HG03457 (cell line): ENCODE results near the gene CDHR5.

Experiments used
- ATAC-seq: cut with Tn5 transposase; IDR thresholded peaks from one replicate; pipeline ENCODE4 v1.9.1; 2021; ENCODE audit warnings: moderate number of reproducible peaks; ENCODE audit not compliant: unreplicated experiment

The CDHR5 gene

GRCh38 chr11:623999-624704 lies 603 bp downstream of the CDHR5 start:
- ATAC-seq = no peak

- ATAC-seq = no peak
Measured at GRCh38 chr11:623349-623869, 1.3 kb downstream of the CDHR5 start.

GRCh38 chr11:621838-622237 lies 2.9 kb downstream of the CDHR5 start:
- ATAC-seq = no peak

GRCh38 chr11:620935-621814 lies 3.6 kb downstream of the CDHR5 start:
- ATAC-seq = no peak

- no peak for ATAC-seq
Measured at GRCh38 chr11:620201-620600, 4.6 kb downstream of the CDHR5 start.

- no peak for ATAC-seq
Measured at GRCh38 chr11:619628-620050, 5.1 kb downstream of the CDHR5 start.

DNA sequence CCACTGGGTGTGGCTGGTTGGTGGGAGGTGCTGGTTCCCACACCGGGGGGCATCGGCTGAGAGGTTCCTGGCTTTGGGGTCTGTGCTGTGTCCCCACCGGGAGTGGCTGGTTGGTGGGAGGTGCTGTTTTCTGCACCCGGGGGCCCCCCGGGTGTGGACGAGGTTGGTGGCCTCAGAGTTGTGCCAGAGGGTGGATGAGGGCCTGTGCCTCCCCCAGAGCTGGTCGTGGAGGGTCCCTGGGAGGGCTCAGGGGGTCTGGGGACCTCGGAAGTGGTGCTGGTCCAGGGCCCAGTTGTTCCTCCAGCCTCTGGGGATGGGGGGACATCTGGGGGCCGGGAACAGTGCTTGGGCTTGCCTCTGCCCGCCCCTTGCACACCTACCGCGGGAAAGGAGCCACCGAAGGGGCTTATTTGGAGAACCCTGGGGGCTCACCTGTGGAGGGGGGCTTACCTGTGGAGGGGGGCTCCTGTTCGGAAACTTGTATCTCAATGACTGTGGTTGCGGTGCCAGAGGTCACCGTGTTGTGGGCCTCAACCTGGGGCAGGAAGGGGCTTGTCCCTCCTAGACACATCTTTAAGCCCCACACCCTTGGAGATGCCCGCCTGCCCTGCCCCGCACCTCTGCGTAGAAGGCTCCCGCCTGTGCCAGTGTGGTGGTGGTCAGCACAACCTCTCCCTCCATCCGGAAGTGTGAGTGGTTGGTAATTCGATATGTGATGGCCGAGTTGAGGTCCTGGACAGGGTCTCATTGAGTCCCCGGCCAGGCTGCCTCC lies 5.7 kb downstream of the CDHR5 start:
- no peak for ATAC-seq

DNA sequence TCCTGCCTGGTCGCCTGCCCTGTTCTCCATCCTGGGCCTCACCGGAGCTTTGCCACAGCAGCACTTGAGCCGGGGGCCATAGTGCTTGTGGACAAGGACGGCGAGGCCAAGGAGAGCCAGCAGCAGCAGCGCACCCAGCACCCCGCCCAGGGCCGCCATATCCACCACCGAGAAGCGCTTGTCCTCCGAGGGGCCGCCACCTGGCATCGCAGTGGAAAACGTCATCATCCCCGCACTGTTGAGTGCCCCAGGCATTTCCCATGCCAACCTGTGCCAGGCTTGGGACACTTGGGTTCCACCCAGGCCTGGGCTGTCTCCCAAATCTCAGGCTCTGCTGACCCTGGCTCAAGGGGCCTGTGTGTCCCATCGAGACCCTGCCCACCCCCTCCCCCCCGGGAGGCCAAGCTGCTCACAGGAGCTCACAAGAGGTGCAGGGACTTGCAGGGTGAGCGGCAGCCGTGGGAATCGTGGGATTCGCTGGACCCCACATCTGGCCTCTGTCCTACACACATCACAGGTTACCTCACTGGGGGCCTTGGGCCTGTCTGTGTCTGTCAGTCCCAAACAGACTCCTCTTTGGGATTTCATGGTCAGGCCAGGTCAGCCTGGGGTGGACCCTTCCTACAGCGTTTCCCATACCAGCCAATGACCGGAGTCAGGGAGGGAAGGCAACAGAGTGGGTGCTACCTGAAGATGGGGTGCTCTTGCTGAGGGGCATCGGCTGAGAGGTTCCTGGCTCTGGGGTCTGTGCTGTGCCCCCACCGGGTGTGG lies 6.7 kb downstream of the CDHR5 start:
- no peak for ATAC-seq

DNA sequence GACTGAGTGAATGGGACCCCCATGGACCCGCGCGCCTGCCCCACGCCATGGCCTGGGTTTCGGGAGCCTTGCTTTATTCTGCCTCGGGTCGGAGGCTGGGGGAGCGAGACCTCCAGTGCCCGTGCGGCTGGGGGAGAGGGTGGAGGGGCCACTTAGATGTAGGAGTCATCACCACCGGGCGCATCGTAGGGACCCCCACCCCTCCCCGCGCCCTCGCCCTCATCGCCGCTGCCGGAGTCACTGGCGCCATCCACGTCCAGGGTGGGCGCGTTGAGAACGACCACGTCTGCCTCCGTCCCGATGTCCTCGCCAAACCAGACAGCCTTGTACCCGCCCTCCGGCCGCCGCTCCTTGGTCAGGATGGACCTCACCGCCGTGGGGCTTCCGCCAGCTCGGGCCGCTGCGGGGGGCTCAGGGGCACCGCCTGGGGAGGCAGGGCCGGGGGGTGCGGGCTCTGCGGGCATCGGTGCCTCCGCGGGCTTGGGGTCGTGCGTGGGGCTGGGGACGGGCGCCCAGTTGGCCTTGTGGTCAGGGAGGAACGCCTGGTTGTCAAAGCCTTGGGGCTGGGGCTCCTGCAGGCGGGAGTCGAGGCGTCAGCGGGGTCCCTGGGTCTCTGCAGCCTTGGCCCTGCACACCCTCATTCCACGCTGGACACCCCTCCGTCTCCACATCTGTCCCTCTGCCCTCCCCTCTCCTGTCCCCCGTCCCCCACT lies 7.4 kb downstream of the CDHR5 start:
- ATAC-seq = no peak

GRCh38 chr11:616320-617198 lies 8.2 kb downstream of the CDHR5 start:
- no peak for ATAC-seq

GRCh38 chr11:615504-616319 lies 9.0 kb downstream of the CDHR5 start, which contains the start of gene IRF7:
TSS of gene IRF7 (minus strand) at chr11:615950. CDS start at chr11:615364, 586 bp downstream.
- peak; percentile 45 for ATAC-seq

DNA sequence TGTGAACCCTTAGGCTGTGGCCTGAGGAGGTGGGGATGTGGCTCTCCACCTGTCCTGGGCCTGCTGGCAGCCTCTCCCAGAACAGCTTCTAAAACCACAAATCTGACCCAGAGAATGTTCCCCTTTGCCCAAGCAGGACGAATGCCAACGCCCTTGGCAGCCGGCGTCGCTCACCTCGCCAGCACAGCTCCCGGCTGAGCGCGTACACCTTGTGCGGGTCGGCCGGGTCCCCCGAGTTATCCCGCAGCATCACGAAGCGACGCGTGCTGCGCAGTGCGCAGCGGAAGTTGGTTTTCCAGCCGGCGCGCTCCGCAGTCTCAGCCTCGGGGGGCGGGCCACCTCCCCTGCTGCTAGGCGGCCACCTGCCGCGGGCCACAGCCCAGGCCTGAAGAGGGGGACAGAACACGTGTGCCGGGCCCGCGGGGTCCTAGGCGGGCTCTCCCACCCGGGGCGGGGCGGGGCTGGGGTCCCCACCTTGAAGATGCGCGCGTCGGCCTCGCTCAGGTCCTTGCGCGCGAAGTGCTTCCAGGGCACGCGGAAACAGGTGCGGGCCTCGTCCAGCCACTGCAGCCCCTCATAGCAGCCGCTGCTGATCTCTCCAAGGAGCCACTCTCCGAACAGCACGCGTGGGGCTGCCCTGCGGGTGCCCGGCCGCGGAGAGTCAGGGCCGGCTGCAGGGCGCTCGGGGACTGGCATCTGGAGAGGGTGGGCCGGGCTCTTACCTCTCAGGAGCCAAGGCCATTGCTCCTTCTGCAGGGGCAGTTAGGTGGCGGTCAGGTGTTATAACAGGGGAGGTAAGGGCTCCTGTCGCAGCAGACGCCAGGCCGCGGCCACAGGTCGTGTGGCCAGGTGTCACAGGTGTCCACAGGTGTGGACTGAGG lies 9.9 kb downstream of the CDHR5 start:
- no peak for ATAC-seq

- ATAC-seq = no peak
Measured at GRCh38 chr11:614021-614622, 10.6 kb downstream of the CDHR5 start.

DNA sequence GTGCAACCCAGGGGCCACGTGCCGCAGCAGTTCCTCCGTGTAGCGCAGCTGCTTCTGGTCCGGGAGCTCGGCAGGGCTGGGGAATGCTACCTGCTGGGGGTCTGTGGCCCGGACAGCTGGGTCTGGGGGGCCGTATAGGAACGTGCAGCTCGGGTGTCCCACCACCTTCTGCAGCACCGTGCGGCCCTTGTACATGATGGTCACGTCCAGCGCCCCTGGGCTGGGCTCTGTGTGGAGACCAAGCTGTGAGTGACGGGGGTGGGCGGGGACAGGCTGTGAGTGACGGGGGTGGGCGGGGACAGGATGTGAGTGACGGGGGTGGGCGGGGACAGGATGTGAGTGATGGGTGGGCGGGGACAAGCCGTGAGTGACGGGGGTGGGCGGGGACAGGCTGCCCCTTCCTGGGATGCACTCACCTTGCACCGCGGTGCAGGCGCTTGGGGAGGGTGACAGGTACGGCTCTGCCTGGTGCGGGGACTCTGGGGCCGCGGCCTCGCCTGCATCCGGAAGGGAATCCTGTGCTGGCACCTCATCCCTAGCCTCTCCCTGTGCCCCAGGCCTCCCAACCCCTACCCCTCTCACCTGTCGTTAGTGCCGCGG lies 11.3 kb downstream of the CDHR5 start:
- no peak for ATAC-seq

- ATAC-seq = no peak
Measured at GRCh38 chr11:612961-613300, 11.8 kb downstream of the CDHR5 start.
